OCI-LY1 (cell line): ENCODE data around the gene CCL25.
"Not testable (repeated sequence)": the region's sequence is repeated elsewhere in the genome, so short reads cannot be mapped to it uniquely, and the experiment has no call there.

Experiments used
- H2AFZ ChIP-seq: fragments of 200-600 bp; sonication (generic), shearing (Covaris generic); 2 replicates; pipeline ENCODE4 v1.6.0; 2014; ENCODE audit warnings: antibody characterized with exemption, mild to moderate bottlenecking, low read length
- H3F3A ChIP-seq: fragments of 200-600 bp; sonication (generic), shearing (Covaris generic); 2 replicates; pipeline ENCODE4 v1.6.0; 2014; ENCODE audit warnings: mild to moderate bottlenecking, antibody characterized with exemption, low read length, moderate library complexity; ENCODE audit not compliant: insufficient read depth
- H3K27ac ChIP-seq: fragments of 200-600 bp; sonication (generic); 2 replicates; pipeline ENCODE4 v1.5.1; 2014; ENCODE audit warnings: low read length, mixed run types, mild to moderate bottlenecking, low read depth; ENCODE audit not compliant: poor library complexity, severe bottlenecking
- H3K27me3 ChIP-seq: fragments of 200-600 bp; sonication (generic); 2 replicates; pipeline ENCODE4 v1.6.0; 2014; ENCODE audit warnings: antibody characterized with exemption, mild to moderate bottlenecking, low read length, moderate library complexity; ENCODE audit not compliant: insufficient read depth
- H3K36me3 ChIP-seq: fragments of 200-600 bp; sonication (generic); 2 replicates; pipeline ENCODE4 v1.6.1; 2014; ENCODE audit warnings: mild to moderate bottlenecking, antibody characterized with exemption, low read length, moderate library complexity, mixed read lengths; ENCODE audit not compliant: insufficient read depth
- H3K4me1 ChIP-seq: fragments of 200-600 bp; sonication (generic); 2 replicates; pipeline ENCODE4 v1.5.1; 2014; ENCODE audit warnings: mild to moderate bottlenecking, low read length, moderate library complexity; ENCODE audit not compliant: insufficient read depth, severe bottlenecking
- H3K4me2 ChIP-seq: fragments of 200-600 bp; sonication (generic), shearing (Covaris generic); 2 replicates; pipeline ENCODE4 v1.6.1; 2014; ENCODE audit warnings: low read length
- H3K4me3 ChIP-seq: fragments of 200-600 bp; sonication (generic); 2 replicates; pipeline ENCODE4 v1.5.1; 2014; ENCODE audit warnings: low read length, low read depth, mild to moderate bottlenecking, mixed read lengths; ENCODE audit not compliant: poor library complexity, severe bottlenecking
- H3K79me2 ChIP-seq: fragments of 200-600 bp; shearing (Covaris generic); 2 replicates; pipeline ENCODE4 v1.6.1; 2016; ENCODE audit warnings: mixed run types, low read length, mixed read lengths; ENCODE audit not compliant: insufficient read depth
- H3K9ac ChIP-seq: fragments of 200-600 bp; sonication (generic), shearing (Covaris generic); 2 replicates; pipeline ENCODE4 v1.6.1; 2014; ENCODE audit warnings: mild to moderate bottlenecking, low read length, mixed read lengths
- H3K9me2 ChIP-seq: fragments of 200-600 bp; sonication (generic), shearing (Covaris generic); 2 replicates; pipeline ENCODE4 v1.6.1; 2014; ENCODE audit warnings: low read depth, mild to moderate bottlenecking, low read length, mixed read lengths
- H3K9me3 ChIP-seq: fragments of 200-600 bp; shearing (Covaris generic); 2 replicates; pipeline ENCODE4 v1.6.1; 2014; ENCODE audit warnings: low read length, mixed read lengths
- H4K20me1 ChIP-seq: fragments of 200-600 bp; sonication (generic), shearing (Covaris generic); 2 replicates; pipeline ENCODE4 v1.6.0; 2016; ENCODE audit warnings: mild to moderate bottlenecking, low read length; ENCODE audit not compliant: insufficient read depth
- EZH2 ChIP-seq: fragments of 200-600 bp; sonication (generic), shearing (Covaris generic); IDR thresholded peaks from 2 replicates; pipeline ENCODE4 v1.8.0; 2017; ENCODE audit warnings: borderline replicate concordance, mixed run types, mild to moderate bottlenecking, antibody characterized with exemption, low read length, moderate library complexity, mixed read lengths
- TF ChIP-seq, protein P1 (sequence below): fragments of 200-600 bp; sonication (generic), shearing (Covaris generic); IDR thresholded peaks from 2 replicates; pipeline ENCODE4 v1.5.1; 2017; ENCODE audit warnings: mild to moderate bottlenecking, antibody characterized with exemption, low read length, moderate library complexity, mixed read lengths

The CCL25 gene

DNA sequence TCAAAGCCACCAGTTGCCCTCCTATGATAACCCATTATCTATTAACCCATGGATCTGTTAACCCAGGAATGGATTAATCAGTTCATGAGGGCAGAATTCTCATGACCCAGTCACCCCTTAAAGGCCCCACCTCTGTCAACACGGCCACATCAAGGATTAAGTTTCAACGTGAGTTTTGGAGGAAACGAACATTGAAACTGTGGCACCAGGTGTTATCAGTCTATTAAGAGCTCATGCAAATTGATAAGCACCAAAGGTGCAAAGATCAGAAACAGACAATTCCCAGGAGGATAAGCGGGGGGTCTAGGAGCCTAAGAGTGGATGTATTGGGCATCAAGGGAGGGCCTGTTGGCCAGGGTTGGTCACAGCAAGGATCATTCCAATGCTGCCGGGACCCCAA lies 27.2 kb upstream of the CCL25 start:
- TF ChIP-seq EZH2, result no peak
- TF ChIP-seq, protein P1, sequence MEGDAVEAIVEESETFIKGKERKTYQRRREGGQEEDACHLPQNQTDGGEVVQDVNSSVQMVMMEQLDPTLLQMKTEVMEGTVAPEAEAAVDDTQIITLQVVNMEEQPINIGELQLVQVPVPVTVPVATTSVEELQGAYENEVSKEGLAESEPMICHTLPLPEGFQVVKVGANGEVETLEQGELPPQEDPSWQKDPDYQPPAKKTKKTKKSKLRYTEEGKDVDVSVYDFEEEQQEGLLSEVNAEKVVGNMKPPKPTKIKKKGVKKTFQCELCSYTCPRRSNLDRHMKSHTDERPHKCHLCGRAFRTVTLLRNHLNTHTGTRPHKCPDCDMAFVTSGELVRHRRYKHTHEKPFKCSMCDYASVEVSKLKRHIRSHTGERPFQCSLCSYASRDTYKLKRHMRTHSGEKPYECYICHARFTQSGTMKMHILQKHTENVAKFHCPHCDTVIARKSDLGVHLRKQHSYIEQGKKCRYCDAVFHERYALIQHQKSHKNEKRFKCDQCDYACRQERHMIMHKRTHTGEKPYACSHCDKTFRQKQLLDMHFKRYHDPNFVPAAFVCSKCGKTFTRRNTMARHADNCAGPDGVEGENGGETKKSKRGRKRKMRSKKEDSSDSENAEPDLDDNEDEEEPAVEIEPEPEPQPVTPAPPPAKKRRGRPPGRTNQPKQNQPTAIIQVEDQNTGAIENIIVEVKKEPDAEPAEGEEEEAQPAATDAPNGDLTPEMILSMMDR, result no peak
- H3K4me1 ChIP-seq, result no peaks in the 10 kb centered on the region

DNA sequence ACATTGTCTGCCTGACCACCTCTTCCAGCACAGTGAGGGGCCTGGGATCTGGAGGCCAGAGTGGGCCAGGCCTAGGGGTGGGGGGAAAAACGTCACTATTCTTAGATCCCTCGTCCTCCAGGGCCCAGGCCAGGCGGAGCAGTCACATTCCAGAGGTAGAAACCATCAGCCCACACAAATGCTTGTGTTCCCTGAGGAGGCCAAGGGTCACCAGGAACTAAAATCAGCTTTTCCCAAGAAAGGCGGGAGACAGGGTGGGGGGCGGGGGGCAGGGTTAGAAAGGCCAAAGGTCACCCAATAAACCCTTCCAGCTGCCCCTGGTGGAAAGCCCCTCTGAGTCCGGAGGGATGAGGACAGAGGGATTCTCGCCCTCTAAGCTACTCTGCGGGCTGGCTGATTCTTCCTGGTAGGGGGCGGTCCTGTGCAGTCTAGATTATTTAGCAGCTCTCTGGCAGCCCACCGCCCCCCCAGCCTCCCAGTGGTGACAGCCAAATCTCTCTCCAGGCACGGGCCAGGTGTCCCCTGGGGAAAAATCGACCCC lies 23.5 kb upstream of the CCL25 start:
- no peak overlapping the region for H3K27ac ChIP-seq
- H3K9ac ChIP-seq, result no peak overlapping the region

More for the DNA sequence above, 27.2 kb upstream of the CCL25 start:
- H3F3A ChIP-seq, result no peaks in the 10 kb centered on the region
- no peaks in the 10 kb centered on the region for H3K36me3 ChIP-seq
- no peak overlapping the region for H3K27ac ChIP-seq
- H3K4me3 ChIP-seq, result no peak overlapping the region
- no peaks in the 10 kb centered on the region for H3K9me2 ChIP-seq
- no peaks in the 10 kb centered on the region for H3K27me3 ChIP-seq
- H3K79me2 ChIP-seq, result no peaks in the 10 kb centered on the region
- no peaks in the 10 kb centered on the region for H4K20me1 ChIP-seq
- H3K9me3 ChIP-seq, result no peaks in the 10 kb centered on the region
- H3K4me2 ChIP-seq, result no peak overlapping the region
- no peak overlapping the region for H2AFZ ChIP-seq
- H3K9ac ChIP-seq, result no peak overlapping the region

DNA sequence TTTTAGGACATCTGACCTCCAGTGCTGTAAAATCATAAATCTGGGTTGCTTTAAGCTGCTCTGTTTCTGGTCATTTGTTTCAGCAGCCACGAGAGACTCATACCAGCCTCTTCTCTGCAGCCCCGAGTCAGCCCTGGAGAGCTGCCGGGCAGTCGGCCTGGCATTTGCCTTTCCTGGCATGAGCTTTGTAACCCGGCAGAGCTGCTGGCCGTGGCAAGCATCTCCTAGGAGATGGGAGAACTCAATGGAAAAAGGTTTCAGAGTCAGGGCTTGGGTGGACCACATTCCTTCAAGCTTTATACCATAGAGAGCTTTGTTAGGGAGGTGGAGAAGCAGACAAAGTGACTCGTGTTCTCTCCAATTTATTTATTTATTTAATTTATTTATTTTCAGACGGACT lies 21.6 kb upstream of the CCL25 start:
- Histone ChIP-seq H2AFZ (no peak overlapping the region), H3K4me3 (no peak overlapping the region), H3K36me3 (no peaks in the 10 kb centered on the region), H3K9me3 (no peaks in the 10 kb centered on the region), H3F3A (no peaks in the 10 kb centered on the region), H3K27ac (no peak overlapping the region), H3K9me2 (no peaks in the 10 kb centered on the region), H3K9ac (no peak overlapping the region), H3K27me3 (no peaks in the 10 kb centered on the region), H4K20me1 (no peaks in the 10 kb centered on the region), H3K4me1 (no peaks in the 10 kb centered on the region), H3K79me2 (no peaks in the 10 kb centered on the region), H3K4me2 (no peak overlapping the region)
- TF ChIP-seq EZH2, result no peak
- TF ChIP-seq, protein P1, result no peak

More for the DNA sequence above, 23.5 kb upstream of the CCL25 start:
- Histone ChIP-seq H3K4me2 (no peak overlapping the region), H4K20me1 (no peaks in the 10 kb centered on the region), H2AFZ (no peak overlapping the region), H3K36me3 (no peaks in the 10 kb centered on the region), H3K4me1 (no peaks in the 10 kb centered on the region), H3K79me2 (no peaks in the 10 kb centered on the region), H3F3A (no peaks in the 10 kb centered on the region), H3K9me3 (no peaks in the 10 kb centered on the region), H3K9me2 (no peaks in the 10 kb centered on the region), H3K27me3 (no peaks in the 10 kb centered on the region), H3K4me3 (no peak overlapping the region)
- no peak for TF ChIP-seq EZH2
- TF ChIP-seq, protein P1, result no peak

DNA sequence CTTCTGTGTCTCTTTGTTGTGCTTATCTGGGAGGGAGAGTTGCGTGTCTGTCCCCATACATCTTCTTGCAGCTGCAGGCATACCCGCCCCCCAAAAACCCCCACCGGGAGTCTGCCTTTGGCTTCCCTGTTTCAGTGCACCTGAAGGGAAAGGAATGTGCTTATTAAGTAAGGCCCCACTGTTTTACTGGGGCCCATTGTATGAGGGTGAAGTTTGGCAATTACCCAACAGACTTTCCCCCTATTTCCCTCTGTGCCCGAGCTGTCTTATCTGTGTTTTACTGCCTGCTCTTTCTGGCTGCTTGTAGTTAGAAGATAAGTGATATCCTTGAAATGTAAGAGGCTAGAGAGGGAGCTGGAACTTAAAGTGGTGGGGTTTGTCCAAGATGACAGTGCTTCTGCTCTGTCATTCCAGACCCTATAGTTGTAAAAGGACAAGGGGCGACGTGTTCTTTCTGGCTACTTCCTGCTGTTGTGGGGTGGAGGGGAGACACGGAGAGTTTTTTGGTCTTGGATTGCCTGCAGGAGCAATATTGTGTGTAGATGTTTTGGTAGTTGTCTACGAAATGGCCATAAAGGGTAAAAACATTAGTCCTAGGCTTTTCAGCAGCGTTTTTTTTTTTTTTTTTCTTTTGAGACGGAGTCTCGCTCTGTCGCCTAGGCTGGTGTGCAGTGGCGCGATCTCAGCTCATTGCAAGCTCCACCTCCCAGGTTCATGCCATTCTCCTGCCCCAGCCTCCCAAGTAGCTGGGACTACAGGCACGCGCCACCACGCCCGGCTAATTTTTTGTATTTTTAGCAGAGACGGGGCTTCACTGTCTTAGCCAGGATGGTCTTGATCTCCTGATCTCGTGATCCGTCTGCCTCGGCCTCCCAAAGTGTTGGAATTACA lies 19.0 kb upstream of the CCL25 start:
- H4K20me1 ChIP-seq, H3K9me2 ChIP-seq, H3F3A ChIP-seq, H3K79me2 ChIP-seq, H3K27ac ChIP-seq, H3K9ac ChIP-seq, H2AFZ ChIP-seq, H3K9me3 ChIP-seq, H3K4me3 ChIP-seq, H3K27me3 ChIP-seq, H3K36me3 ChIP-seq, H3K4me1 ChIP-seq, H3K4me2 ChIP-seq: not testable (repeated sequence)
